GM21529 (cell line): ENCODE data around the gene BCAS4.

Experiments used
- ATAC-seq: cut with Tn5 transposase; IDR thresholded peaks from one replicate; pipeline ENCODE4 v1.9.1; 2021; ENCODE audit not compliant: unreplicated experiment

BCAS4 gene

DNA sequence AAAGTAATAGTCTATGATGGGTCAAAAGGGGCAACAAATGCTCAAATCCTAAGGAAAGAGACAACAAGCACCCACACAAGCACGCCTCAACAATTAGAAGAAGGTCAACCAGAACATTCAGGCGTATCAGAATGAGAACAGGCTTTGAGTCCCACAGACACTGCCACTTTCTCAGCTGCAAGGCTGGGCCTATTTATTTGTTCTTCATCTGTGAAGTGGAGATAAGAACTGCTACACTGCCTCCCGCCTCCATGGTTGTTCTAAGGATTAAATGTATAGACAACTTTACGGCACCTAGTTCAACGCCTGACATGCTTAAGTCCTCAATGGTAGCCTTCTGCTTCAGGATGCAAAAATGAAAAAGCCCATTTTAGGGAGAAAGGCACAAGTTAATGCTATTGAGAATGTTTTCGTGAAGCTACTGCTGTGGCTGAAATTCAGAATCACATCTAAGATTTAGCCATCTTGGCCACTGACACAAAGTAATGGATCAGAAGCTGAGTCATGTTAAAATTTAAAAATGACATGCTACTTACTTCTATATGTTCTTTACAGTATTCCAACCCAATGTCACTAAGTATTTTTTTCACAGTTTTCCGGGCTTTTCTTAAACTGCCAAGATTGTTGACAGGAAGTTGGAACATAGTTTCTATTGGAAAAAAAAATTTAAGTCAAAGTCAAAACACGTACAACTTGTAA, 108.6 kb downstream of the BCAS4 start:
- no peak for ATAC-seq

DNA sequence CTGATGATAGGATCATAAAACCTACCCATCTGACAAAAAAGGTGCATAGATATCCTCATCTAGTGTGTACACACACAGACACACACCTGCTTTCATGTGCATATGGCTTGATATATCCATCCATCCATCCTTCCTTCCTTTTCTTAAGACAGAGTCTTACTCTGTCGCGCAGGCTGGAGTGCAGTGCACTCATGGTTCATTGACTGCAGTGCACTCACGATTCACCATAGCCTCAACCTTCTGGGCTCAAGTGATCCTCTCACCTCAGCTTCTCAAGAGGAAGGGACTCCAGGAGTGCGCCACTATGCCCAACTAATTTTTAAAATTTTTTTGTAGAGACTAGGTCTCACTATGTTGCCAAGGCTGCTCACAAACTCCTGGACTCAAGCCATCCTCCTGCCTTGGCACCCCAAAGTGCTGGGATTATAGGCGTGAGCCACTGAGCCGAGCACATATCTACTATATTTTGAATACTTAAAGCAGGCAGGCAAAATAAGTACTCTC, 109.3 kb downstream of the BCAS4 start:
- no peak for ATAC-seq

DNA sequence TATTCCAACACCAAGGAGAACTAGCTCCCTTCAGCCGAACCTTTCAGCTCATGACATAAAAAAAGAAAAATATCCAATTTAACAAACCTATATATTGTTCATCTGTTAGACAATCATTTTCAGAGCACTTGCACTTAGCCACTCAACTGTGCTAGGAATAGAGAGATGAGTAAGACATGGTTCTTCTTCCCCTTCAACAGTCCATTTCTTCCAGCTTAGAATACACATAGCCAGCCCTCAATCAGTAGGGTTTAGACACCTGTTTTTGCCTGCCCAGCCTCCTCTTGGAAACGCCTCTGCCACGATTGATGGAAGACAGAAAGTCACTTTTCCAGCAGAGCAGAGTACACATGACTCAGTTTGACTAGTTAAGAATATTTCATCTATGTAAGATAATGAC, 114.6 kb downstream of the BCAS4 start:
- ATAC-seq: no peak

DNA sequence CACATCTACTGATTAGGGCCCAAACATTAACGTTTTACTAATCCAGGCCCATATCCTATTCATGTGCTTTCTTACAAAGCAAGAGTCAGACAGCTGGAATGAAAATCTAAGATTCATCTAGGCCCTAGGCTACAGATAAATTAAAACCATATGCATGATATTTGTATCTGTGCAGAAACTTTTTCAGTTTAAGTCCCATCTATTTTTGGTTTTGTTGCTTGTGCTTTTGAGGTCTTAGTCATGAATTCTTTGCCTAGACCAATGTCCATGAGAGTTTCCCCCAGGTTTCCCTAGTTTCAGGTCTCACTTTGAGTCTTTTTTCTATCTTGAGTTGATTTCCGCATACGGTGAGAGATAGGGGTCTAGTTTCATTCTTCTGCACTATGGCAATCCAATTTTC, 116.2 kb downstream of the BCAS4 start:
- no peak for ATAC-seq

DNA sequence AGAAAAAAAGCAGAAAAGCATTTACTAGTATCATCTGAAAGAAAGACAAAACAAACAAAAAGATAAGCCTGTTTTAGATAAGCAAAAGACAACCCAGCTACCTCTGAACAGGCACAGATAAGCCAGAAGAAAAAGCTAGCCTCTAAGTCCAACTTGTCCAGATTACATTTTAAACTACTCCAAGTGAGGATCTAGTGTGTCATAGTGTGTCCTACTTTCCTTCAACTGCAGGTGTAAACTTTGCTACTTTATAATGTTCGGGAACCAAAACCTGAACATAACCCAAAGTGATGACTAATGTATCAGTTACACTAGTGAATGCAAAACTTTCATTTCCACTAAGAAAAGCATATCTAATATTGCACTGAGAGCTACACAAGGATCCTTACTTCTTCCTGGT, 116.9 kb downstream of the BCAS4 start:
- ATAC-seq: no peak

DNA sequence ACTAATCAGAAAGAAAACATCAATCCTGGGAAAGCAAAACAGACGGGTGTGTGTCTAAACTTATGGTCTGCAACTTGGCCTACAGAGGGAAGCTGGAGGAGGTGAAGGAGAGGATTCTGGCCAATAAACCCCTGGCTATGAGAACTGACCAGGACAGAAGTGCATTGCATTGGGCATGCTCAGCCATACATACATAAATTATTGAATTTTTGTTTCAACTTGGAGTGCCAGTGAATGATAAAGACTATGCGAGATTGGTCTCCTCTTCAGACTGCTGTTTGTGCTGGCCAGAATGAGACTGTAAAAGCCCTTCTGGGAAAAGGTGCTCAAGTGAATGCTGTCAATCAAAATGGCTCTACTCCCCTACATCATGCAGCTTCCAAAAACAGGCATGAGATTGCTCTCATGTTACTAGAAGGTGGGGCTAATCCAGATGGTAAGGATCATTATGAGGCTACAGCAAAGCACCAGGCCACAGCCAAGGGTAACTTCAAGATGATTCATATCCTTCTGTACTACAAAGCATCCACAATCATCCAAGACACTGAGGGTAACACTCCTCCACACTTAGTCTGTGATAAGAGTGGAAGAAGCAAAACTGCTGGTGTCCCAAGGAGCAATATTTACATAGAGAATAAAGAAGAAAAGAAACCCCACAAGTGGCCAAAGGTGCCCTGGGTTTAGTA, 119.0 kb downstream of the BCAS4 start:
- ATAC-seq: no peak

DNA sequence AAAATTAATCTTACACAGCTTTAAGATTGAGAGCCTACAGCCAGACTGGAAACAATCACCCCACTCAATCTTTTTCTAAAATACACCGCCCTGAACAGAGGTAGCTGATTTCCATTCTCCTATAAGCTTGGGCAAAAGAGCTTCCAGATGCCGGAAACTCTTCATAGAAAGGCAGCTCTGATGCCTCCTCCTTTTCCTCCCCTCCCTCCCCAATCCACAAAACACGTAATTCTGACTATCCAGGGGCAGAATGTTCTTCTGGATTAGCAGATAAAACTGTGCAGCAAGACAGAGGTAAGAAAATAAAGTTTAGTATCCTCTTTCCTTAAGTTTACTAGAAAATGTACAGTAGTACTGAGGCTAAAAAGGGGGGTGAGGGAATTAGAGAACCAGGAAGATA, 120.6 kb downstream of the BCAS4 start:
- no peak for ATAC-seq

DNA sequence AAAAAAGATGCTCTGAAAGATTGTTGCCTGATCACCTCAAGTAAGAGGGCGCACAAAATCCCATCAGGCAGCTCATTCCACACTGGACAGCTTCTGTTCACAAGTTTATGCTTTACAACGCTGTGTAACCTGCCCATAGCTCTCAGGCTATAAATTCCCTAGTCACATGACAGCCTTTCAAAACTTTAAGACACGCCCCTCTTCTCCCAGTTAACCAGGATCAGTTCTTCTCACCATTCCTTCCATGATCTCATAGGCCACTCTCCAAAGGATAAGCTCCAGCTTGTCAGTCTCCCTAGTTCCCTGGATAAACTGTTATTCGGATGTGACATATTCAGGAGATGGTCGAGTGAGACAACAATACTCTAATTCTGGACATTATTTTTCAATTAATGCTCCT, 121.4 kb downstream of the BCAS4 start:
- ATAC-seq: no peak

DNA sequence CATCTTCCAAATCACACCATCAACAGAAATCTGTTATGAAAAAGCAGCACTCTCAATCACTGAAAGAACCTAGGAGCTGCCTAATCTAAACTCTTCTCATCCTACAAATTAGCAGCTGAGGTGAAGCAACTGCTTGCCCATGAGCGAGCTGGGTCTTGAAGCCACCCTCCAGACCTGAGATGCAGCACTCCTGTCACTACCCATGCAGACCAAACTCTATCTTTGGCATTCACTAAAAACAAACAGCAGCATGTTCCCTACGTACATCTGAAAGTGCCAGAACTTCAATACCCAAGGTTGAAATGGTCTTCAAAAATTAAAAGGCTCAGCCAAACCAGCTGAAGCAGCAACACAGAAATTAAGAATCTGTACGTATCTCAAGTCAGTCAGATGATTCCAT, 122.1 kb downstream of the BCAS4 start:
- ATAC-seq: no peak

DNA sequence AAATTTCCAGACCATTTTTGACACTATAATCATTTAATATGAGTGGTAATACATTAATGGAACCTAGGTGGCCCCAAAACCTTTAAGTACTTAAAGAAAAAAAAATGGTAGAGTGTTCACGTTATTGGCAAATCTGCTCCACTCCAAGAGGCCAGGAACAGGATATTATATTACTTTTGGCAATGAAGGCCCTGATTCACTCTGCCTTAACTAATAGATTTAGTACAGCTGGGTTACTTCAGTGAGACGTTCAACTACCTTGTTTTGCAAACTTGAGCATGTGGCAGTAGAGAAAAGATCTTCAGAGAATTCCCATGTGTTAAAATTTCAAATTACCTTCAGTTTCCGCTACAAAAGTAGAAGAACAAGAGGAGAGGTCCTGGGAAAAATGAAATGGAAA, 123.5 kb downstream of the BCAS4 start:
- no peak for ATAC-seq

DNA sequence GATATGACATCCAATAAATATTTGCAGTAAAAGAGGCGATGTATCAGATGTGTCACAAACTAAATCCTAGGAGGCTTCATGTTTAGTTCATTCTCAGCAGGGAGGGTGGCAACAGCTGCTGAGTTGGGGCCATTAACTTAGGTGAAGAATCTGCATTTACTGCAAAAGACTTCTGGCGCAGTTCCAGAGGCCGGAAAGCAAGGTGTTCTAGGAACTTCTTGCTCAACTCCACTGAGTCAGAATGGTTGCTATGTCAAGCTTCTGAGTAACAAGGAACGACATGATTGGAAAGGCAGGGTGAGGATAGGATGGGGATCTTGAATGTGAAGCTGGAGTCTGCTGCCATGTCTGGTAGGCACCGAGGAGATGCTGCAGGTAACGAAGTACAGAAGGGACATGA, 124.7 kb downstream of the BCAS4 start:
- ATAC-seq: no peak

DNA sequence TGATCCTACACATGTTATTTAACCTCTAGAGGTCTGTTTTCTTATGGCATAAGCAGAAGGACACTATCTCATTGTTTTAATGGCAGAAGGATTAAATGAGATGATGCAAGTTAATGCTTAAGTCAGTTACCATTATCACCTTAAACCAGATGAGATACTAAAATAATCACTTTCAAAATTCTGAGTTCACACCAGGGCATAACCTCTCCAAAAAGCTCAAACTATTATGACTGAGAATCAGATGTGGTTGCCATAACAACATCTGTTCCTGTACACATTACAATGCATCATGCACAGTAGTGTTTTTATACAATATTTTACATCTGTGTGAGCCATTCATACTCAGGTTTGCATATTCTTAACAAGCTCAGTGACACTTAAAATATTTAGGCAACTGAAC, 126.1 kb downstream of the BCAS4 start:
- no peak for ATAC-seq

DNA sequence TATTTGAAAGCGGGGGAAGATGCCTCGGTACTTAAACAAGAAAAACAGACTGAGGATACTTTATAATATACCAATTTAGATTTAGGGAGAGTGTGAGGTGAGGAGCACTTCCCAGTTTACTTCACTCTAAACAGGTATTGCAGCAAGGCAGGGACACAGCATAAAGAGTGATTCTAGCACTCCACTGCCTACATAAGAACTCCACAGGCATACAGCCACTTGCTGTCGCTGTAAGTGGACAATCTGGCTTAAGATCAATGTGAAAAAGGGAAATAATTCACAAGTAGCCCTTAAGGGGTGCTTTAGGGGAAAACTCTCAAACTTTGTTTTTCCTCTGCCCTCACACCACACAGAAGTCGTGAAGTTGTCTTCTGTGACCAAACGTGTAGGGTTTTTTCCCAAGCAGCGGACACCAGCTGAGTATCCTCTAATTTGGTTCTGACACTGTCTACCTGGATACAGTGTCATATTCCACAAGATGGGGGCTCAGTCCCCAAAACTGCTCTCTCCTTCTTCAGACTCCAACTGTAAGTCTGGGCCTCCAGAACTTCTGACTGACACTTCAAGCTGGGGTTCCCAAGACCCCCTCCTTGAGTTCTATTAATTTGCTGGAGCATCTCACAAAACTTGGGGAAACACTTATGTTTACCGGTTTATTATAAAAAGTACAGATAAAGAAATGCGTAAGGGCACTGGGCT, 127.1 kb downstream of the BCAS4 start:
- no peak for ATAC-seq

DNA sequence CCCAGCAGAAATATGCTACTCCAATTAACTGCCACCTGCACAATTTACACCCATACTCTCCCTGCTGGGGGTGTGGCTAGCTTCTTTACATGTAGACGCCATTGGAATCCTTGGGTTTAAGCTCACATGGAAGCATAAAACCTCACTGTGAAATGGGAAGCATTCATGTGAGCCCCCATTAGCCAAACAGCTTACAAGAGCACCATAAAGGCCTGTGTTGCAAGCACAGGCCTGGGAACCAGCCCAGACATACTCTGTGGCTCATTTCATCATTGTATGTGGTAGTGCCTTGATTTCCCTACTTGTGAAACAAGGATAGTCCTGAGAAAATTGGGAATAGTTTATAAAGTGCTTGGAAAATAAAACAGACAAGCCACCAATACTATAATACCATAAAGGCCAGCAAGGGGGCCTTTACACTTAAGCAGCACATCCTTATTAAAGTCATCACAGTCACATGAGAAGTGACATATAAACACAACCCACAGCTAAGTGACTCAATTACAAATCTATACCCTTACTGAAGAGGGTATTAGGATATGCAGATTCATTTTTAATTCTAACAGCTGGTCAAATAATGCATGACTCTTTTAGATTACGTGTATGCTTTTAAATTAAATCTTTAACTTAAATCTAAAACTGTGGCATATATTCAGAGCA, 129.5 kb downstream of the BCAS4 start:
- ATAC-seq: no peak

DNA sequence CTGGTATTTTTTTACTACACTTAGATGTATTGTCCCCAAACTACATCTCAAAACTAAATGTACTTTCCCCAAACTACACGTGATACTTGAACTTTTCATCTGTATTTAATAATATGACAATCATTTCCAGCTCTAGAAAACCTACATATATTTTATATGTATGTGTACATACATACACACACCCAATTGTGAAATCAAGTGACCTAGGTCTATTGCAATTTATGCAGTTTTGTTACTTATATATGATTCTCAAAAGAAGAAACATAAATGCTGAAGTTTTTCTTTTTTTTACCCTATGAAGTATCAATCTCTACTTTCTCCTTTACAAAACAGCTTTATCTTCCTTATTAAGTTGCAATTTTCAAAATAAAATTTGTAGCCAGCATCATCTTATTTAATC, 131.7 kb downstream of the BCAS4 start:
- no peak for ATAC-seq
